GM18508 (cell line): ENCODE measurements around the gene TEX9.
"Not testable (repeated sequence)": the region's sequence is repeated elsewhere in the genome, so short reads cannot be mapped to it uniquely, and the experiment has no call there.

ENCODE experiments used
- ATAC-seq: cut with Tn5 transposase; IDR thresholded peaks from one replicate; pipeline ENCODE4 v1.9.1; 2021; ENCODE audit warnings: moderate number of reproducible peaks; ENCODE audit not compliant: insufficient read depth, unreplicated experiment

TEX9 gene

GRCh38 chr15:56365075-56365711 lies at the start of gene TEX9:
Gene TEX9, plus strand, starts transcription at chr15:56365426. Its CDS starts 25 bp downstream, at chr15:56365451.
- ATAC-seq = peak; percentile 66

GRCh38 chr15:56316561-56316960 lies 48.7 kb upstream of the TEX9 start:
- not testable (repeated sequence) for ATAC-seq

GRCh38 chr15:56320316-56320715 lies 44.9 kb upstream of the TEX9 start:
- no peak for ATAC-seq

GRCh38 chr15:56320861-56321260 lies 44.4 kb upstream of the TEX9 start:
- no peak for ATAC-seq

- no peak for ATAC-seq
These were observed 42.8 kb upstream of the TEX9 start for GRCh38 chr15:56322444-56322843.

GRCh38 chr15:56323435-56323834 lies 41.8 kb upstream of the TEX9 start:
- no peak for ATAC-seq

GRCh38 chr15:56325186-56325585 lies 40.0 kb upstream of the TEX9 start:
- no peak for ATAC-seq

- ATAC-seq = no peak
These were observed 37.3 kb upstream of the TEX9 start for GRCh38 chr15:56327721-56328502.

- no peak for ATAC-seq
These were observed 28.0 kb upstream of the TEX9 start for GRCh38 chr15:56337084-56337725.

GRCh38 chr15:56339594-56339993 lies 25.6 kb upstream of the TEX9 start:
- ATAC-seq = no peak

GRCh38 chr15:56341201-56341600 lies 24.0 kb upstream of the TEX9 start:
- ATAC-seq = no peak

- ATAC-seq = no peak
These were observed 22.6 kb upstream of the TEX9 start for GRCh38 chr15:56342653-56343052.

GRCh38 chr15:56343879-56344278 lies 21.3 kb upstream of the TEX9 start:
- ATAC-seq = no peak

- ATAC-seq = no peak
These were observed 20.9 kb upstream of the TEX9 start for GRCh38 chr15:56344336-56344735.

GRCh38 chr15:56346414-56346813 lies 18.8 kb upstream of the TEX9 start:
- no peak for ATAC-seq

- no peak for ATAC-seq
These were observed 15.7 kb upstream of the TEX9 start for GRCh38 chr15:56349554-56349953.

- no peak for ATAC-seq
These were observed 13.9 kb upstream of the TEX9 start for GRCh38 chr15:56351353-56351752.

GRCh38 chr15:56351957-56352506 lies 13.2 kb upstream of the TEX9 start:
- ATAC-seq = no peak

- no peak for ATAC-seq
These were observed 12.1 kb upstream of the TEX9 start for GRCh38 chr15:56353119-56353518.

- no peak for ATAC-seq
These were observed 11.5 kb upstream of the TEX9 start for GRCh38 chr15:56353740-56354139.

GRCh38 chr15:56356616-56357015 lies 8.6 kb upstream of the TEX9 start:
- peak; percentile 59 for ATAC-seq
